PFSK-1 (cell line): ENCODE data around the gene KIF26A.

ENCODE experiments used
- POLR2AphosphoS5 ChIP-seq: IDR thresholded peaks from 2 replicates; pipeline ENCODE4 v1.6.1; 2012; ENCODE audit warnings: low read depth, mild to moderate bottlenecking, control low read depth, low read length, moderate library complexity
- SIN3A ChIP-seq: IDR thresholded peaks from 2 replicates; pipeline ENCODE4 v1.6.1; 2012; ENCODE audit warnings: mild to moderate bottlenecking, low read length, moderate library complexity, borderline replicate concordance; ENCODE audit not compliant: insufficient read depth
- TAF1 ChIP-seq: IDR thresholded peaks from 2 replicates; pipeline ENCODE4 v1.6.1; 2012; ENCODE audit warnings: low read length, control low read depth, borderline replicate concordance; ENCODE audit not compliant: insufficient read depth
- TF ChIP-seq, protein P1 (sequence below), 2 experiments: IDR thresholded peaks; 2 replicates each; pipeline versions ENCODE4 v1.6.1 to v1.8.0; 2011 to 2012; ENCODE audit warnings: low read depth in 2 of 2, low read length in 2 of 2, control low read depth in 1 of 2, inconsistent platforms in 1 of 2, mild to moderate bottlenecking in 1 of 2, moderate library complexity in 1 of 2; ENCODE audit not compliant: insufficient read depth in 1 of 2

DNA sequence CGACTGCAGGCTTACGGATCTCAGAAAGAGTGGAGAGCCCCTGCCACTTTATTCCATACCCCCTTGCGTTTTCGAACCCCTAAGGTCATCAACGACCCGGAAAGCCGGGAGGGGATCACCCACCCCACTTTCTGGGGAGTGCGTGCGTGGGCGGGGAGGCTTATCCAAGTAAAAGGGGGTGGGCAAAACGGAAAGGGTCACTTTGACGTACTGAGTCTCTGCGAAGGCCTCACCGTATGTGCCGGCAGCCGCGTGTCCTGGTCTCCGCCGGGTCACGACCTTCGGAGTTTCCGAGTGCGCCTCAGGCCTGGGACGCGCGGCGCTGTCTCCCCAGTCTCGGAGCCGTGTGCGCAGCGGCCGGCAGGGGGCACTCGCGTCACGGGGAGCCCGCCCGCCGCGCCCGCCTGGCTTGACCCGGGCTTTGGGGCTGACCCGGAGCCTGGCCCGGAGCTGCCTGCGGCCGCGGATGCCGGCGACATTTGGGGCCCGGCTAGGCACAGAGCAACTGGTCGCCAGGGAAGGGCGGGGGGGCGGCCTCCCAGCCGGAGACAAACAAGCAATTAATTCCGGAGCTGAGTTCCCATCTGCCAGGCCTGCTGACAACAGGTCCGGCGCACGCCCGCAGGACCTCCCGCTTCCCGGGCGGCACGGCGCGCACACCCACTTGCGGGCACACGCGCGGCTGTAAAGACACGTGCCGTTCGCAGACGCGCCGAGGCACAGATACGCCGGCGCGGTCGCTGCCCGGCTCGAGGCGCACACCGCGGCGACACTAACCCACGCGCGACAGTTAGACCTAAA lies 890 bp upstream of the KIF26A start:
- TF ChIP-seq POLR2AphosphoS5 (no peak), SIN3A (peak; percentile 44; the same call in 1 of the 2 replicates), TAF1 (no peak)
- TF ChIP-seq, protein P1, sequence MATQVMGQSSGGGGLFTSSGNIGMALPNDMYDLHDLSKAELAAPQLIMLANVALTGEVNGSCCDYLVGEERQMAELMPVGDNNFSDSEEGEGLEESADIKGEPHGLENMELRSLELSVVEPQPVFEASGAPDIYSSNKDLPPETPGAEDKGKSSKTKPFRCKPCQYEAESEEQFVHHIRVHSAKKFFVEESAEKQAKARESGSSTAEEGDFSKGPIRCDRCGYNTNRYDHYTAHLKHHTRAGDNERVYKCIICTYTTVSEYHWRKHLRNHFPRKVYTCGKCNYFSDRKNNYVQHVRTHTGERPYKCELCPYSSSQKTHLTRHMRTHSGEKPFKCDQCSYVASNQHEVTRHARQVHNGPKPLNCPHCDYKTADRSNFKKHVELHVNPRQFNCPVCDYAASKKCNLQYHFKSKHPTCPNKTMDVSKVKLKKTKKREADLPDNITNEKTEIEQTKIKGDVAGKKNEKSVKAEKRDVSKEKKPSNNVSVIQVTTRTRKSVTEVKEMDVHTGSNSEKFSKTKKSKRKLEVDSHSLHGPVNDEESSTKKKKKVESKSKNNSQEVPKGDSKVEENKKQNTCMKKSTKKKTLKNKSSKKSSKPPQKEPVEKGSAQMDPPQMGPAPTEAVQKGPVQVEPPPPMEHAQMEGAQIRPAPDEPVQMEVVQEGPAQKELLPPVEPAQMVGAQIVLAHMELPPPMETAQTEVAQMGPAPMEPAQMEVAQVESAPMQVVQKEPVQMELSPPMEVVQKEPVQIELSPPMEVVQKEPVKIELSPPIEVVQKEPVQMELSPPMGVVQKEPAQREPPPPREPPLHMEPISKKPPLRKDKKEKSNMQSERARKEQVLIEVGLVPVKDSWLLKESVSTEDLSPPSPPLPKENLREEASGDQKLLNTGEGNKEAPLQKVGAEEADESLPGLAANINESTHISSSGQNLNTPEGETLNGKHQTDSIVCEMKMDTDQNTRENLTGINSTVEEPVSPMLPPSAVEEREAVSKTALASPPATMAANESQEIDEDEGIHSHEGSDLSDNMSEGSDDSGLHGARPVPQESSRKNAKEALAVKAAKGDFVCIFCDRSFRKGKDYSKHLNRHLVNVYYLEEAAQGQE (IDR thresholded peaks at IDR 0.05; ENCODE audit: insufficient read depth in 1 of 2, low read depth in 2 of 2, low read length in 2 of 2) = no peak
